Activated naive CD4-positive, alpha-beta T cell treated with anti-CD3 and anti-CD28 coated beads, Interleukin-2, amount 50 U/mL, for 24 hours (primary cell): Measurements from ENCODE around the gene GCC2.
"Not testable (repeated sequence)": the region's sequence is repeated elsewhere in the genome, so short reads cannot be mapped to it uniquely, and the experiment has no call there.

Experiments
- H3K27ac Mint-ChIP-seq: one replicate; pipeline ENCODE4 v1.8.0; 2021; ENCODE audit warnings: mild to moderate bottlenecking, mixed read lengths
- H3K27me3 Mint-ChIP-seq: one replicate; pipeline ENCODE4 v1.8.0; 2021; ENCODE audit warnings: mixed read lengths
- H3K36me3 Mint-ChIP-seq: one replicate; pipeline ENCODE4 v1.8.0; 2021; ENCODE audit warnings: mixed read lengths
- H3K4me1 Mint-ChIP-seq: one replicate; pipeline ENCODE4 v1.8.0; 2021; ENCODE audit warnings: mixed read lengths
- H3K4me3 Mint-ChIP-seq: one replicate; pipeline ENCODE4 v1.8.0; 2021; ENCODE audit warnings: mild to moderate bottlenecking, mixed read lengths
- H3K9me3 Mint-ChIP-seq: one replicate; pipeline ENCODE4 v1.8.0; 2021; ENCODE audit warnings: mixed read lengths

Gene GCC2

GRCh38 chr2:108423067-108423466, 25.9 kb upstream of the GCC2 start:
- H3K9me3 Mint-ChIP-seq = no peaks in the 10 kb centered on the region
- H3K27me3 Mint-ChIP-seq = peaks cover 9% of the 10 kb centered on the region
- no peaks in the 10 kb centered on the region for H3K4me1 Mint-ChIP-seq
- no peak overlapping the region for H3K4me3 Mint-ChIP-seq
- H3K36me3 Mint-ChIP-seq = peaks cover 1% of the 10 kb centered on the region
- H3K27ac Mint-ChIP-seq = no peak overlapping the region

- Mint-ChIP-seq H3K4me1 (no peaks in the 10 kb centered on the region), H3K36me3 (peaks cover 1% of the 10 kb centered on the region), H3K27ac (no peak overlapping the region), H3K27me3 (peaks cover 9% of the 10 kb centered on the region), H3K4me3 (no peak overlapping the region), H3K9me3 (no peaks in the 10 kb centered on the region)
These were observed 25.3 kb upstream of the GCC2 start for GRCh38 chr2:108423502-108424251.

- no peak overlapping the region for H3K4me3 Mint-ChIP-seq
- peaks cover 1% of the 10 kb centered on the region for H3K36me3 Mint-ChIP-seq
- H3K4me1 Mint-ChIP-seq = no peaks in the 10 kb centered on the region
- H3K27me3 Mint-ChIP-seq = peaks cover 3% of the 10 kb centered on the region
- H3K27ac Mint-ChIP-seq = no peak overlapping the region
- H3K9me3 Mint-ChIP-seq = no peaks in the 10 kb centered on the region
These were observed 20.6 kb upstream of the GCC2 start for GRCh38 chr2:108428286-108429009.

- H3K4me1 Mint-ChIP-seq, H3K4me3 Mint-ChIP-seq, H3K36me3 Mint-ChIP-seq, H3K27me3 Mint-ChIP-seq, H3K9me3 Mint-ChIP-seq: not testable (repeated sequence)
- peak overlapping the region; percentile 7 for H3K27ac Mint-ChIP-seq
These were observed 13.4 kb upstream of the GCC2 start for GRCh38 chr2:108435578-108435977.

- Mint-ChIP-seq H3K4me1 (no peaks in the 10 kb centered on the region), H3K36me3 (no peaks in the 10 kb centered on the region), H3K27me3 (no peaks in the 10 kb centered on the region), H3K27ac (no peak overlapping the region), H3K4me3 (no peak overlapping the region), H3K9me3 (no peaks in the 10 kb centered on the region)
These were observed 12.0 kb upstream of the GCC2 start for GRCh38 chr2:108436976-108437375.

GRCh38 chr2:108441712-108442111, 7.3 kb upstream of the GCC2 start:
- H3K4me3 Mint-ChIP-seq = no peak overlapping the region
- no peaks in the 10 kb centered on the region for H3K36me3 Mint-ChIP-seq
- no peaks in the 10 kb centered on the region for H3K27me3 Mint-ChIP-seq
- no peaks in the 10 kb centered on the region for H3K4me1 Mint-ChIP-seq
- no peak overlapping the region for H3K27ac Mint-ChIP-seq
- H3K9me3 Mint-ChIP-seq = no peaks in the 10 kb centered on the region

- no peaks in the 10 kb centered on the region for H3K9me3 Mint-ChIP-seq
- no peaks in the 10 kb centered on the region for H3K27me3 Mint-ChIP-seq
- no peaks in the 10 kb centered on the region for H3K36me3 Mint-ChIP-seq
- H3K4me3 Mint-ChIP-seq = no peak overlapping the region
- peaks cover 18% of the 10 kb centered on the region for H3K4me1 Mint-ChIP-seq
- no peak overlapping the region for H3K27ac Mint-ChIP-seq
These were observed 3.8 kb upstream of the GCC2 start for GRCh38 chr2:108444941-108445840.

- Mint-ChIP-seq H3K36me3 (peaks cover 2% of the 10 kb centered on the region), H3K4me3 (no peak overlapping the region), H3K9me3 (no peaks in the 10 kb centered on the region)
These were observed 2.3 kb upstream of the GCC2 start for GRCh38 chr2:108446703-108447102.

GRCh38 chr2:108447947-108448677, 894 bp upstream of the GCC2 start:
- Mint-ChIP-seq H3K27ac (peak overlapping the region; percentile 99), H3K9me3 (no peaks in the 10 kb centered on the region), H3K4me3 (peak overlapping the region; percentile 99), H3K27me3 (no peaks in the 10 kb centered on the region), H3K36me3 (peaks cover 7% of the 10 kb centered on the region), H3K4me1 (peaks cover 45% of the 10 kb centered on the region)

More at GRCh38 chr2:108446703-108447102, 2.3 kb upstream of the GCC2 start:
- Mint-ChIP-seq H3K27me3 (no peaks in the 10 kb centered on the region), H3K4me1 (peaks cover 31% of the 10 kb centered on the region), H3K27ac (no peak overlapping the region)

GRCh38 chr2:108449410-108450130, 564 bp downstream of the GCC2 start:
- Mint-ChIP-seq H3K9me3 (no peaks in the 10 kb centered on the region), H3K4me1 (peaks cover 58% of the 10 kb centered on the region), H3K27me3 (no peaks in the 10 kb centered on the region), H3K36me3 (peaks cover 13% of the 10 kb centered on the region), H3K4me3 (peak overlapping the region; percentile 99), H3K27ac (peak overlapping the region; percentile 99)

GRCh38 chr2:108450863-108451262, 1.9 kb downstream of the GCC2 start:
- Mint-ChIP-seq H3K36me3 (peaks cover 22% of the 10 kb centered on the region), H3K27ac (peak overlapping the region; percentile 61), H3K9me3 (no peaks in the 10 kb centered on the region), H3K4me3 (no peak overlapping the region), H3K4me1 (peaks cover 69% of the 10 kb centered on the region), H3K27me3 (no peaks in the 10 kb centered on the region)

GRCh38 chr2:108451976-108452375, 3.0 kb downstream of the GCC2 start:
- no peaks in the 10 kb centered on the region for H3K9me3 Mint-ChIP-seq
- H3K27ac Mint-ChIP-seq = peak overlapping the region; percentile 26
- no peaks in the 10 kb centered on the region for H3K27me3 Mint-ChIP-seq
- peaks cover 31% of the 10 kb centered on the region for H3K36me3 Mint-ChIP-seq
- H3K4me3 Mint-ChIP-seq = peak overlapping the region; percentile 5
- peaks cover 79% of the 10 kb centered on the region for H3K4me1 Mint-ChIP-seq

GRCh38 chr2:108453530-108453929, 4.5 kb downstream of the GCC2 start:
- H3K4me1 Mint-ChIP-seq = peaks cover 89% of the 10 kb centered on the region
- H3K9me3 Mint-ChIP-seq, H3K27me3 Mint-ChIP-seq, H3K4me3 Mint-ChIP-seq: not testable (repeated sequence)
- peaks cover 46% of the 10 kb centered on the region for H3K36me3 Mint-ChIP-seq
- peak overlapping the region; percentile 51 for H3K27ac Mint-ChIP-seq

- Mint-ChIP-seq H3K9me3 (no peaks in the 10 kb centered on the region), H3K4me1 (peaks cover 93% of the 10 kb centered on the region), H3K36me3 (peaks cover 54% of the 10 kb centered on the region), H3K27ac (no peak overlapping the region), H3K27me3 (no peaks in the 10 kb centered on the region), H3K4me3 (no peak overlapping the region)
These were observed 5.4 kb downstream of the GCC2 start for GRCh38 chr2:108454440-108454839.
